ENCODE data around the gene GIT1. TPM values are rescaled to one million over a fixed set of nuclear protein-coding genes. Genes with fewer than 3 reads are reported as not detected.

Gene GIT1
- total and polyA plus RNA-seq, 2 donors (not counting 1 experiment from before 2014, with no cell fraction given) = 12.4 to 20.1 TPM

DNA sequence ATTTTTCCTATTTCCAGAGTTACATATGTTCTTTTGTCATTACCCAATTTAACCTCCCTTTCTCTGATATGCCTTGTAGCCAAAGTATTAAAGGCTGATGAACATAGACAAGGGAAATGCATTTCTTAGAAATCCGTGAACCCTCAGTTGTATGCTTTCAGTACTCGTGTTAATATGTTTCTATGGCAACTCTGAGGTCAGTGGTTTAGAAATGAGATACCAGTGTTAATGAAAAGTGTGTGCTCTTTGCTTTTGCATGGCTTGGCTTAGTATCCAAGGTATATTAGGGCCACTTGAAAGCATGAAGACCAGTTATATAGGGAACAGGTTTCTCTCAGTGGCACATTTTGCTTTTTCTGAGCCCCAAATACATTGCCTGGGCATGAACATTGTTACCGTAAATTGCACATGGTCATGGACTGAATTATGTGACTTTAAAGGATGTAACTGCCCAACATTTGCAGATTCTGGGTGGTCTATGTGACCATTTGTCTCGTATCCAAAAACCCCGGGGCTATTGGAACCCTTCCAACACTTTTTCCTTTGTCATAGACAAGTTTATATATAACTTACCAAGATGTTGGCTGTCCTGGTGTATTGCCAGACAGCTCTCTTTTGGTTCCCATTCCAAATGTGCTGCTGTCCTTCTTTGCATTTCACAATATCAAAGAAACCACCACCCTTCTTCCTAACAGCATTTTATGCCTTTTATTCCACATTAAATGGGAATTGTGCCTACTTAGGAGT lies 40.1 kb downstream of the GIT1 start:
- Histone ChIP-seq H3K27me3 (ENCODE audit: control insufficient read depth, insufficient read depth, low read length) (no peaks in the 10 kb centered on the region), H3K4me3 (replicated peaks in 1 of 4; ENCODE audit: control extremely low read depth in 1 of 4, insufficient read depth in 1 of 4, low read depth in 3 of 4, low read length in 4 of 4) (no peak overlapping the region), H3K4me1 (ENCODE audit: control insufficient read depth, extremely low read depth, insufficient read depth, low read length) (peaks cover 4% of the 10 kb centered on the region), H2AFZ (ENCODE audit: low read length) (no peak overlapping the region), H4K20me1 (ENCODE audit: control insufficient read depth, extremely low read depth, insufficient read depth, low read length) (no peaks in the 10 kb centered on the region), H3K36me3 (ENCODE audit: control insufficient read depth, insufficient read depth, low read length) (no peaks in the 10 kb centered on the region), H3K79me2 (ENCODE audit: control insufficient read depth, insufficient read depth, low read length) (no peaks in the 10 kb centered on the region), H3K9ac (ENCODE audit: insufficient read depth, low read length) (no peak overlapping the region), H3K9me3 (ENCODE audit: control insufficient read depth, insufficient read depth, low read depth, low read length) (no peaks in the 10 kb centered on the region), H3K27ac (ENCODE audit: insufficient read depth, low read length) (no peak overlapping the region), H3K4me2 (ENCODE audit: extremely low read depth, insufficient read depth, low read length) (peak overlapping the region; percentile 15)
- DNase-seq (ENCODE audit: low read depth in 2 of 2) = peak; percentile 51 to 53
- TF ChIP-seq, protein P1, sequence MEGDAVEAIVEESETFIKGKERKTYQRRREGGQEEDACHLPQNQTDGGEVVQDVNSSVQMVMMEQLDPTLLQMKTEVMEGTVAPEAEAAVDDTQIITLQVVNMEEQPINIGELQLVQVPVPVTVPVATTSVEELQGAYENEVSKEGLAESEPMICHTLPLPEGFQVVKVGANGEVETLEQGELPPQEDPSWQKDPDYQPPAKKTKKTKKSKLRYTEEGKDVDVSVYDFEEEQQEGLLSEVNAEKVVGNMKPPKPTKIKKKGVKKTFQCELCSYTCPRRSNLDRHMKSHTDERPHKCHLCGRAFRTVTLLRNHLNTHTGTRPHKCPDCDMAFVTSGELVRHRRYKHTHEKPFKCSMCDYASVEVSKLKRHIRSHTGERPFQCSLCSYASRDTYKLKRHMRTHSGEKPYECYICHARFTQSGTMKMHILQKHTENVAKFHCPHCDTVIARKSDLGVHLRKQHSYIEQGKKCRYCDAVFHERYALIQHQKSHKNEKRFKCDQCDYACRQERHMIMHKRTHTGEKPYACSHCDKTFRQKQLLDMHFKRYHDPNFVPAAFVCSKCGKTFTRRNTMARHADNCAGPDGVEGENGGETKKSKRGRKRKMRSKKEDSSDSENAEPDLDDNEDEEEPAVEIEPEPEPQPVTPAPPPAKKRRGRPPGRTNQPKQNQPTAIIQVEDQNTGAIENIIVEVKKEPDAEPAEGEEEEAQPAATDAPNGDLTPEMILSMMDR (conservative IDR thresholded peaks at IDR 0.05 in 1 of 2, IDR thresholded peaks at IDR 0.05 in 1 of 2; ENCODE audit: low read depth in 1 of 2, low read length in 2 of 2) = no peak
- TF ChIP-seq EZH2 (IDR thresholded peaks at IDR 0.05; ENCODE audit: low read length, missing control alignments) = no peak

DNA sequence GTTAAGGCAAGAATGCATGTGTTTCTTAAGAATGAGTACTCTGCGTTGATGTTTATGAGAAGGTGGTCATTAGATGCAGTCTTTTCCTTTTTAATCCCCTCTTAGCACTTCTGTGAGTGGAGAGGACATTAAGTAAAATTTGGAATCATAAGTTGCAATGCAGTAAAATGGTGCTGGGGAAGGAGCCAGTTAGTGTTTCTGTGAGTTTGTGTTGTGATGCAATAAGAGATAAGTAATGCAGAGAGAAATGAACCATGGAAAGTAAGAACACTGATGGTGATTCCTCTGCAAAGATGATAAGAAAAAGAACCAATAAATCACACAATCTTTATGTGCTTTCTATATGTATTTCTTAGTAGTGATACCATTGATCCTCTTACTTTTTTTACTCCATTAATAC lies 42.6 kb downstream of the GIT1 start:
- Histone ChIP-seq H3K27me3 (ENCODE audit: control insufficient read depth, insufficient read depth, low read length) (no peaks in the 10 kb centered on the region), H3K4me1 (ENCODE audit: control insufficient read depth, extremely low read depth, insufficient read depth, low read length) (peaks cover 4% of the 10 kb centered on the region), H2AFZ (ENCODE audit: low read length) (no peak overlapping the region), H3K27ac (ENCODE audit: insufficient read depth, low read length) (no peak overlapping the region), H3K9me3 (ENCODE audit: control insufficient read depth, insufficient read depth, low read depth, low read length) (no peaks in the 10 kb centered on the region), H3K36me3 (ENCODE audit: control insufficient read depth, insufficient read depth, low read length) (peaks cover 1% of the 10 kb centered on the region), H3K79me2 (ENCODE audit: control insufficient read depth, insufficient read depth, low read length) (no peaks in the 10 kb centered on the region), H3K4me3 (replicated peaks in 1 of 4; ENCODE audit: control extremely low read depth in 1 of 4, insufficient read depth in 1 of 4, low read depth in 3 of 4, low read length in 4 of 4) (no peak overlapping the region), H4K20me1 (ENCODE audit: control insufficient read depth, extremely low read depth, insufficient read depth, low read length) (no peaks in the 10 kb centered on the region), H3K9ac (ENCODE audit: insufficient read depth, low read length) (no peak overlapping the region), H3K4me2 (ENCODE audit: extremely low read depth, insufficient read depth, low read length) (no peak overlapping the region)
- no peak for TF ChIP-seq EZH2 (IDR thresholded peaks at IDR 0.05; ENCODE audit: low read length, missing control alignments)
- TF ChIP-seq, protein P1 (conservative IDR thresholded peaks at IDR 0.05 in 1 of 2, IDR thresholded peaks at IDR 0.05 in 1 of 2; ENCODE audit: low read depth in 1 of 2, low read length in 2 of 2) = no peak
- DNase-seq (ENCODE audit: low read depth in 2 of 2) = peak in 1 of 2 donors; percentile 8

DNA sequence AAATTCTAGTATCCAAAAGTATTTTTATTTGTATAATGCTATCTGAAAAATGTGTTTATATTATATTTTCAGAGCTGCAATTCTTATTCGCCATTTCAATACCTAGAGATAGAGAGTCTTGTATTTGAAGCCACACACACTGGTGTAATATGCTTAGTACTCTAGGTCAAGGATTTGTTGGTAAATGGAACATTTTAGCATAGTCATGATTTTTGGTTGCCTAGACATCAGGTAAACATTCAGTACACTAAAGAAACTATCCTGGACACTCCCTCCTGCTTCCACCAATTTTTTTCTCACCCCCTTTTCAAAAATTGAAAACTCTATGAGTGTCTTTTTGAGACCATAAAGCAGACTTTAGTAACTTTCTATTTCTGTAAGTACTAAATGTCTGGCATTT lies 43.4 kb downstream of the GIT1 start:
- peak in 1 of 2 donors; percentile 15 for DNase-seq (ENCODE audit: low read depth in 2 of 2)
- no peak overlapping the region for H3K4me2 ChIP-seq (ENCODE audit: extremely low read depth, insufficient read depth, low read length)

More for the DNA sequence above, 43.4 kb downstream of the GIT1 start:
- Histone ChIP-seq H3K9me3 (ENCODE audit: control insufficient read depth, insufficient read depth, low read depth, low read length) (no peaks in the 10 kb centered on the region), H3K4me1 (ENCODE audit: control insufficient read depth, extremely low read depth, insufficient read depth, low read length) (peaks cover 4% of the 10 kb centered on the region), H3K27ac (ENCODE audit: insufficient read depth, low read length) (no peak overlapping the region), H3K4me3 (replicated peaks in 1 of 4; ENCODE audit: control extremely low read depth in 1 of 4, insufficient read depth in 1 of 4, low read depth in 3 of 4, low read length in 4 of 4) (no peak overlapping the region), H3K36me3 (ENCODE audit: control insufficient read depth, insufficient read depth, low read length) (peaks cover 1% of the 10 kb centered on the region), H3K9ac (ENCODE audit: insufficient read depth, low read length) (no peak overlapping the region), H4K20me1 (ENCODE audit: control insufficient read depth, extremely low read depth, insufficient read depth, low read length) (no peaks in the 10 kb centered on the region), H3K27me3 (ENCODE audit: control insufficient read depth, insufficient read depth, low read length) (no peaks in the 10 kb centered on the region), H3K79me2 (ENCODE audit: control insufficient read depth, insufficient read depth, low read length) (no peaks in the 10 kb centered on the region), H2AFZ (ENCODE audit: low read length) (no peak overlapping the region)
- TF ChIP-seq, protein P1 (conservative IDR thresholded peaks at IDR 0.05 in 1 of 2, IDR thresholded peaks at IDR 0.05 in 1 of 2; ENCODE audit: low read depth in 1 of 2, low read length in 2 of 2) = no peak
- no peak for TF ChIP-seq EZH2 (IDR thresholded peaks at IDR 0.05; ENCODE audit: low read length, missing control alignments)

Measured in fibroblast of lung (primary cell).